H1 (cell line): Measurements from ENCODE around the gene KREMEN1. TPM values are rescaled to one million over a fixed set of nuclear protein-coding genes. Genes with fewer than 3 reads are reported as not detected.

Experiments
- CTCF ChIA-PET: fragments of 300-600 bp; sonication (Branson Sonifier 250); formaldehyde crosslinking; loops from one replicate; lab custom pipeline; 2021; ENCODE audit not compliant: partially characterized antibody; lab: Charles Lee
- POLR2A ChIA-PET: fragments of 300-600 bp; sonication (Branson Sonifier 250); formaldehyde crosslinking; loops from one replicate; lab custom pipeline; 2021; ENCODE audit warnings: inconsistent platforms; ENCODE audit not compliant: partially characterized antibody; lab: Charles Lee
- DNase-seq, 2 experiments: peaks; one replicate each; pipeline versions ENCODE4 v3.0.0 to v3.0.0-alpha.2; 2010 to 2022; ENCODE audit warnings: low spot score in 2 of 2, low read depth in 1 of 2, mixed read lengths in 1 of 2
- FAIRE-seq: peaks from 2 replicates; lab custom pipeline; 2011; peaks lifted over from hg19 to GRCh38; lab: Jason Lieb, UNC
- H2AFZ ChIP-seq: 2 replicates; pipeline ENCODE4 v1.8.1; 2012; ENCODE audit warnings: low read length, inconsistent platforms
- H2AK5ac ChIP-seq: 2 replicates; pipeline ENCODE4 v1.6.1; 2013; ENCODE audit warnings: low read depth, low read length
- H2BK120ac ChIP-seq: replicated peaks from 2 replicates; pipeline ENCODE3; 2013; ENCODE audit warnings: low read depth, low read length, inconsistent platforms
- H2BK12ac ChIP-seq: 2 replicates; pipeline ENCODE4 v1.6.1; 2013; ENCODE audit warnings: low read depth, low read length
- H2BK15ac ChIP-seq: 2 replicates; pipeline ENCODE4 v1.6.1; 2013; ENCODE audit warnings: low read length
- H2BK20ac ChIP-seq: 2 replicates; pipeline ENCODE4 v1.6.1; 2013; ENCODE audit warnings: low read length
- H2BK5ac ChIP-seq: 2 replicates; pipeline ENCODE4 v1.6.1; 2013; ENCODE audit warnings: low read depth, low read length
- H3K14ac ChIP-seq: 2 replicates; pipeline ENCODE4 v1.6.1; 2013; ENCODE audit warnings: inconsistent platforms; ENCODE audit not compliant: insufficient read length
- H3K18ac ChIP-seq: 2 replicates; pipeline ENCODE4 v1.6.1; 2013; ENCODE audit warnings: low read length; ENCODE audit errors: extremely low read depth
- H3K23ac ChIP-seq: 2 replicates; pipeline ENCODE4 v1.6.1; 2013; ENCODE audit warnings: inconsistent platforms; ENCODE audit not compliant: insufficient read length
- H3K23me2 ChIP-seq: 2 replicates; pipeline ENCODE4 v1.6.1; 2013; ENCODE audit warnings: low read depth, low read length
- H3K27ac ChIP-seq: 2 replicates; pipeline ENCODE4 v1.6.1; 2011; ENCODE audit warnings: low read depth, low read length, inconsistent platforms
- H3K27me3 ChIP-seq, 4 experiments: replicated peaks in 1 of 4; 1 replicate in 1 of 4; 2 replicates in 3 of 4; pipeline versions ENCODE4 v1.6.1 to v1.8.1; 2011 to 2013; ENCODE audit warnings: low read length in 3 of 4, mild to moderate bottlenecking in 3 of 4, inconsistent platforms in 2 of 4, mixed read lengths in 2 of 4, moderate library complexity in 1 of 4; ENCODE audit not compliant: control insufficient read depth in 3 of 4, insufficient read depth in 3 of 4; ENCODE audit errors: extremely low read depth in 1 of 4
- H3K36me3 ChIP-seq, 4 experiments: 2 replicates each; pipeline versions ENCODE4 v1.6.1 to v1.8.1; 2011 to 2013; ENCODE audit warnings: mild to moderate bottlenecking in 4 of 4, low read length in 3 of 4, moderate library complexity in 2 of 4, control low read depth in 1 of 4, inconsistent platforms in 1 of 4; ENCODE audit not compliant: insufficient read depth in 4 of 4, control insufficient read depth in 2 of 4
- H3K4ac ChIP-seq: replicated peaks from 2 replicates; pipeline ENCODE3; 2013; ENCODE audit warnings: low read length, low read depth, mixed read lengths, inconsistent platforms; ENCODE audit not compliant: insufficient read length
- H3K4me1 ChIP-seq, 4 experiments: replicated peaks in 1 of 4; 1 replicate in 1 of 4; 2 replicates in 3 of 4; pipeline versions ENCODE4 v1.6.1 to v1.8.1; 2011 to 2013; ENCODE audit warnings: low read length in 3 of 4, inconsistent platforms in 2 of 4, mixed read lengths in 1 of 4; ENCODE audit not compliant: insufficient read depth in 4 of 4, control insufficient read depth in 3 of 4
- H3K4me2 ChIP-seq, 2 experiments: 2 replicates each; pipeline versions ENCODE4 v1.6.1 to v1.8.1; 2011 to 2013; ENCODE audit warnings: low read depth in 2 of 2, low read length in 2 of 2, control low read depth in 1 of 2, inconsistent platforms in 1 of 2, mild to moderate bottlenecking in 1 of 2; ENCODE audit not compliant: insufficient read depth in 1 of 2
- H3K4me3 ChIP-seq, 4 experiments: fragments of 200-600, 300-600 bp in 1 of 4; sonication (generic), shearing (Covaris generic), sonication (Bioruptor Twin) in 1 of 4; 2 replicates each; pipeline versions ENCODE4 v1.5.1 to v1.8.1; 2011 to 2016; ENCODE audit warnings: low read length in 4 of 4, low read depth in 3 of 4, control low read depth in 2 of 4, inconsistent platforms in 2 of 4, mild to moderate bottlenecking in 2 of 4, mixed read lengths in 1 of 4, moderate library complexity in 1 of 4; ENCODE audit not compliant: insufficient read depth in 2 of 4; ENCODE audit errors: extremely low read depth in 1 of 4
- H3K56ac ChIP-seq: replicated peaks from 2 replicates; pipeline ENCODE3; 2013; ENCODE audit warnings: low read depth, mild to moderate bottlenecking, mixed read lengths, low read length, inconsistent platforms; ENCODE audit not compliant: insufficient read length
- H3K79me1 ChIP-seq: 2 replicates; pipeline ENCODE4 v1.6.1; 2013; ENCODE audit warnings: low read depth, low read length, control low read depth
- H3K79me2 ChIP-seq, 2 experiments: 2 replicates each; pipeline versions ENCODE4 v1.6.1 to v1.8.1; 2012 to 2013; ENCODE audit warnings: low read length in 2 of 2, mild to moderate bottlenecking in 2 of 2, inconsistent platforms in 1 of 2; ENCODE audit not compliant: insufficient read depth in 2 of 2, control insufficient read depth in 1 of 2
- H3K9ac ChIP-seq, 4 experiments: replicated peaks in 1 of 4; 1 replicate in 1 of 4; 2 replicates in 3 of 4; pipeline versions ENCODE4 v1.6.1 to v1.8.1; 2011 to 2013; ENCODE audit warnings: low read depth in 3 of 4, low read length in 3 of 4, control low read depth in 2 of 4, mild to moderate bottlenecking in 2 of 4, moderate library complexity in 2 of 4, inconsistent platforms in 1 of 4; ENCODE audit errors: extremely low read depth in 1 of 4
- H3K9me3 ChIP-seq, 2 experiments: 2 replicates each; pipeline versions ENCODE4 v1.6.1 to v1.8.1; 2012 to 2013; ENCODE audit warnings: mild to moderate bottlenecking in 2 of 2, moderate library complexity in 2 of 2, control low read depth in 1 of 2, inconsistent platforms in 1 of 2, low read depth in 1 of 2, low read length in 1 of 2, mixed read lengths in 1 of 2; ENCODE audit not compliant: insufficient read depth in 2 of 2
- H4K20me1 ChIP-seq, 2 experiments: replicated peaks in 1 of 2; 2 replicates each; pipeline versions ENCODE3 to v1.8.1; 2011 to 2013; ENCODE audit warnings: inconsistent platforms in 2 of 2, low read length in 2 of 2, mild to moderate bottlenecking in 1 of 2; ENCODE audit not compliant: insufficient read depth in 2 of 2, control insufficient read depth in 1 of 2
- H4K5ac ChIP-seq: 2 replicates; pipeline ENCODE4 v1.6.1; 2013; ENCODE audit warnings: low read length, low read depth, mixed read lengths, inconsistent platforms; ENCODE audit not compliant: insufficient read length
- H4K8ac ChIP-seq: 2 replicates; pipeline ENCODE4 v1.8.0; 2013; ENCODE audit warnings: mild to moderate bottlenecking, moderate library complexity, low read length, inconsistent platforms; ENCODE audit not compliant: insufficient read depth; ENCODE audit errors: extremely low read depth
- H4K91ac ChIP-seq: replicated peaks from 2 replicates; pipeline ENCODE3; 2013; ENCODE audit warnings: low read length, mixed read lengths, inconsistent platforms; ENCODE audit not compliant: insufficient read length
- KDM4A ChIP-seq: IDR thresholded peaks from one replicate; pipeline ENCODE4 v1.7.1; 2012; ENCODE audit warnings: low read depth, mild to moderate bottlenecking, moderate library complexity, low read length, inconsistent platforms; ENCODE audit not compliant: severe bottlenecking
- PHF8 ChIP-seq: fragments of 200-600 bp; sonication (generic); conservative IDR thresholded peaks from 2 replicates; pipeline ENCODE4 v1.7.1; 2012; ENCODE audit warnings: low read depth, mild to moderate bottlenecking, inconsistent platforms, low read length, moderate library complexity
- RFX5 ChIP-seq: IDR thresholded peaks from 2 replicates; pipeline ENCODE4 v1.6.1; 2011; ENCODE audit warnings: low read depth, low read length, improper control_type of control experiment, borderline replicate concordance
- RXRA ChIP-seq: IDR thresholded peaks from 2 replicates; pipeline ENCODE4 v1.6.1; 2011; ENCODE audit warnings: low read depth, mild to moderate bottlenecking, low read length, moderate library complexity; ENCODE audit not compliant: insufficient read depth
- TEAD4 ChIP-seq: IDR thresholded peaks from 2 replicates; pipeline ENCODE4 v1.6.1; 2012; ENCODE audit warnings: low read depth, low read length, inconsistent platforms, mixed read lengths
- WGBS, 2 experiments: shearing (Covaris generic) in 1 of 2; methylation state at CpG; one replicate each; pipeline versions ENCODE4 v1.1.6 to v1.1.7; 2013 to 2015; ENCODE audit warnings: low lambda C conversion rate in 2 of 2, mixed read lengths in 2 of 2, inconsistent platforms in 1 of 2, low coverage in 1 of 2, missing lambda C conversion rate in 1 of 2; ENCODE audit not compliant: insufficient replicate concordance in 2 of 2, insufficient coverage in 1 of 2, insufficient read length in 1 of 2; ENCODE audit errors: extremely low coverage in 1 of 2, missing lambda C conversion rate in 1 of 2; 5-methylcytosine and 5-hydroxymethylcytosine counted together
- polyA plus RNA-seq, 7 experiments: library from polyadenylated mRNA; depleted of rRNA in 3 of 7; stranded (reverse) in 5 of 7; unstranded in 2 of 7; fragments of >200 nt in 5 of 7; fragments of 200-250 nt in 2 of 7; gene quantifications; 1 replicate in 5 of 7; 2 replicates in 1 of 7; 4 replicates in 1 of 7; pipeline versions ENCODE4 v1.2.1 to v1.2.3, GENCODE V29; 2011 to 2013; ENCODE audit warnings: missing spikeins in 2 of 7, mixed read lengths in 2 of 7
- total RNA-seq: library from RNA; stranded (reverse); fragmentation: NEBNext Ultra II Directional; extraction: Animal tissue kit (Norgen Biotek cat#: 25700); gene quantifications from 2 replicates; pipeline ENCODE4 v1.2.1, GENCODE V29; 2021

Gene KREMEN1
- total and polyA plus RNA-seq, 2 of the 8 experiments (the other 6 are each of a cell fraction or from before 2014, with no cell fraction given), result 2.1 to 3.2 TPM

DNA sequence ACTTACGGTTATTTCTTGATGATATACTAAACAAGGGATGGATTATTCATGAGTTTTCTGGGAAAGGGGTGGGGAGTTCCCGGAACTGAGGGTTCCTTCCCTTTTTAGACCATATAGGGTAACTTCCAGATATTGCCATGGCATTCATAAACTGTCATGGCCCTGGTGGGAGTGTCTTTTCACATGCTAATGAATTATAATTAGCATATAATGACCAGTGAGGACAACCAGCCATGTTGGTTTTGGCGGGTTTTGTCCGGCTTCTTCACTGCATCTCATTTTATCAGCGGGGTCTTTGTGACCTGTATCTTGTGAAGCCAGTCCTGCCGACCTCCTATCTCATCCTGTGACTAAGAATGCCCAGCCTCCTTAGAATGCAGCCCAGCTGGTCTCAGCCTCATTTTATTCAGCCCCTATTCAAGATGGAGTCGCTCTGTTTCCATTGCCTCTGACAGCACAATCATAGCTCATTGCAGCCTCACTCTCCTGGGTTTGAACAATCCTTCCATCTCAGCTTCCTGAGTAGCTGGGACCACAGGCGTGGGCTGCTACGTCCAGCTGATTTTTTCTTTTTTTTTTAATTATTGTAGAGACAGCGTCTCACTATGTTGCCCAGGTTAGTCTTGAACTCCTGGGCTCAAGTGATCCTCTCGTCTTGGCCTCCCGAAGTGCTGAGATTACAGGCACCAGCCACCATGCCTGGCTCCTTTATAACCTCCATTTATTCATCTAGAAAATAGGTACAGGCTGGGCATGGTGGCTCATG, 80.3 kb downstream of the KREMEN1 start:
- no peaks in the 10 kb centered on the region for H3K27me3 ChIP-seq
- no peak overlapping the region for H3K18ac ChIP-seq
- no peak overlapping the region for H4K8ac ChIP-seq
- 0 out of 4 replicates have a peak overlapping the region, but pooled peaks of 1 of the 2 experiments have one; percentile 27 for H3K4me2 ChIP-seq
- 90% methylated on average over 12 of the region's 12 CpGs; no CpG with 5 or more reads in 1 of the 2 experiments for WGBS, 2 experiments
- no peaks in the 10 kb centered on the region for H3K79me2 ChIP-seq
- no peaks in the 10 kb centered on the region for H3K79me1 ChIP-seq
- no peak overlapping the region for H2BK120ac ChIP-seq
- peak overlapping the region; percentile 50 for H2BK15ac ChIP-seq
- TF ChIP-seq TEAD4 (no peak), KDM4A (no peak), RFX5 (no peak), PHF8 (no peak), RXRA (no peak)
- H3K23ac ChIP-seq, result no peak overlapping the region
- no peak overlapping the region for H2AK5ac ChIP-seq
- no peak overlapping the region for H4K5ac ChIP-seq
- no peak overlapping the region for H3K56ac ChIP-seq
- H2BK5ac ChIP-seq, result peak overlapping the region; percentile 27; the same call in 1 of the 2 replicates
- no peak overlapping the region for H3K27ac ChIP-seq
- no peaks in the 10 kb centered on the region; a peak in 1 of 8 replicates for H3K36me3 ChIP-seq
- FAIRE-seq, result no peak
- no peaks in the 10 kb centered on the region for H3K23me2 ChIP-seq
- peak overlapping the region; percentile 48 for H4K91ac ChIP-seq
- DNase-seq, result no peak
- no peak overlapping the region for H3K14ac ChIP-seq
- H3K4ac ChIP-seq, result no peak overlapping the region
- H4K20me1 ChIP-seq, result no peaks in the 10 kb centered on the region
- H3K9me3 ChIP-seq, result no peaks in the 10 kb centered on the region
- H2BK20ac ChIP-seq, result no peak overlapping the region
- no peak overlapping the region for H3K9ac ChIP-seq
- ChIA-PET POLR2A (interaction anchor here (0.7 kb wide), 1 partner anchor 79 kb away, joined by 3 read pairs; no protein-coding TSS in a partner anchor), CTCF (interaction anchor here (0.6 to 9.4 kb wide), 14 partner anchors 12 to 1181 kb away, joined by 3 to 79 read pairs (median 6); no protein-coding TSS in a partner anchor)
- peaks cover 7 to 22% (median 10%) of the 10 kb centered on the region in 4 experiments for H3K4me1 ChIP-seq
- no peak overlapping the region; the same call in 1 of the 2 replicates for H2BK12ac ChIP-seq
- no peak overlapping the region for H3K4me3 ChIP-seq
- no peak overlapping the region for H2AFZ ChIP-seq
